ENCODE results near the gene UNC5A. TPM values are rescaled to one million over a fixed set of nuclear protein-coding genes. Genes with fewer than 3 reads are reported as not detected.
A peak's percentile ranks its signal among the peaks of the same experiment; 100 is the strongest.

UNC5A gene
- total RNA-seq, 1 experiment from 2014 or later: 0.28 TPM

DNA sequence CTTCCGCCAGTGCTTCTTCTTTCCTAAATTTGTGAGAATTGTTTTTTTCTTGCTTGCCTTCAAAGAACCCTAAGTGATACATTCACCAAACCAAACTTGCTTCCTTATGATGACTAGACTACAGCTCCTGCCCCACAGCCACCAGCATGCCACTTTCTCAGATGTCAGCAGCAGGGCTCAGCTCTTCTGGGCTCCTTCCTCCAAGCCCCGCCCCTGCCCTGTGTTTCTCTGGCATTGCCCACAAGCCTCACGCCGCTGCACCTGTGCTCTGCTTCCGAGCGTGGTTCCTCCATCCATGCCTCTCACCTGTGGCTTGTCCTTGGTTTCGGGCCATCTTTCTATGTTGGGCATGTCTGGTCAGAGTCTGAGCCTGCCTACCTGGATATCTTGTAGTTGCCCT, 10.6 kb downstream of the UNC5A start:
- DNase-seq (ENCODE audit: low spot score): peak; percentile 40

GRCh38 chr5:176821441-176821840, 11.1 kb downstream of the UNC5A start:
- DNase-seq (ENCODE audit: low spot score): no peak

DNA sequence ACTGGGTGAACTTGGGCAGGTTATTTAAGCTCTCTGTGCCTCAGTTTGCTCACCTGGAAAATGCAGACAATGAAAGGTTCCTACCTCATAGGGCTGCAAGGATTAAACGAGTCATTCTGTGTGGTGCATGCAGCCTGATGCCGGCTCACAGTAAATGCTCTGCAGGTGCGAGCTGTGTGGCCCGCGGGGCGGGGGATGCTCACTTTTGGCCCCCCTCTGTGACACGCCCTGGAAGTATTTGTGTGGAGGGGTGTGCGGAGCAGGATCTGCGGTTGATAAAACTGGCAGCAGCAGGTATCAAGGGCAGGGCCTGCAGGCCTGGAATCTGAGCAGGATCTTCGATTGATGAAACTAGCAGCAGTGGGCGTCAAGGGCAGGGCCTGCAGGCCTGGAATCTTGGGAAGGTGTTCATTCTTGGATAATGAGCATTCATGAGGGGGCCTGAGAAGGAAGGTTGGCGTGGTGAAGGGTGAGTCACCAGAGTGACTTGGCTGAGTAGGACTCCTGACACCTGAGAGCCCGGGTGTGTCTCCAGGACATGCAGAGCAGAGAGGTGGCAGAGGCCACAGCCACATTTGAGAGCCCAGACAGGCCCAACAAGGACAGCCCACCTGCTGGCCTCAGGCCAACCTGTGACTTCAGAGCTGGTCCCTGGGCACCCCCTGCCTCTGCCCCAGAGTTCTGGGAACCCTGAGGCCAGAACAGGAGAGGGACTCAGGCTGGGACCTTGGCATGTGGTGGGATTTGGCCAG, 11.9 kb downstream of the UNC5A start:
- peak; percentile 67 for DNase-seq (ENCODE audit: low spot score)

DNA sequence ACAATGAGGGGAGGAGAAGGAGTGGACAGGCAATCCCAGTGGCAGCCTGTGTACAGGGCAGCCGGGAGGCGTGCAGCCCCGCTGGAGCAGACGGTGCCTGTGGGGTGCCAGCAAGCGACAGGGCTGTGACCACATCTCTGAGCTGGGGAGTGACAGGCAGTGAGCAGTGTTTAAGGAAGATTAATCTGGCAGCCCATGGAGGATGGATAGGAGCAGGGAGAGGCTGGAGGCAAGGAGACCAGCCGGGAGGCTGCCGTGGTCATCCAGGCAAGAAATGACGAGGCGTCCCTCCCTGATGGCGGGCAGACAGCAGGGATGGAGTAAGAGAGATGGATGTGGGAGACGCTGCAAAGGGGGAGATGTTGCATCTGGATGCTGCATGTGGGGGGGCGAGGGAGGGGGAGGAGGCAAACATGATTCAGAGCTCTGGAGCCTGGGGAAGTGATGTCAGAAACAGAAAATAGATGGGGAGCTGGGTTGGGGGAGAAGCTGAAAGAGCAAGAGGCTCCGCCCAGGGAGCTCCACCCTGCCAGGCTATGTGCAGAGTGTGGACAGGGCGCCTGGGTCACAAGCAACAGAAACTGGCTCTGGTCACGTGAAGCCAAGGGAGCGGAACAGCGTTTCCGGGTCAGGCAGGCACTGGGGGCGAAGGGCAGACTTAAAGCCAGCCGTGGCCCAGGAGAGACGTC, 12.6 kb downstream of the UNC5A start:
- DNase-seq (ENCODE audit: low spot score): peak; percentile 86

DNA sequence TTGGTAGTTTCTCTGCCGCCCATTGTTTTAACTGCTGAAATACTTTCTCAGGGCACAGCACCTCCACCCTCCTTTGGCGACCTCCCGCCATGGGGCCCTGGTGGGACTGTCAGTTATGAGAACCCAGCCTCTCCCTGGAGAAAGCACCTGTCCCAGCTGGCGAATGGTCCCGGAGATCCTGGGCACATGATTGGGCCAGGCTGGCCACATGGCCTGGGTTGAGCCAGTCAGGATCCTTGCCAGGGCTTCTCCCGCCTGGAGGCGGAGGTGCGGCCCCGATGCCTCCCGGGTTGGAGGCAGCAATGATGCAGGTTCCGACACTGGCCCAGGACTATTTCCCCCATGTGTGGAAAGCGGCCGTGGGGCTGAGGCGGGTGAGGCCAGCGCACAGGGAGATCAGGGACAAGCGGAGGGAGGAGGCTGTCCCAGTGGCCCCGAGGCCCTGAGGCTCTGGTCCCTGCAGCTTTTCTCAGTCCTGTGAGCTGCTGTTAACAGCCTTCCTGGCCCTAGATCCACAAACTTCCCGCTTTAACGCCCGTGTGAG, 13.6 kb downstream of the UNC5A start:
- DNase-seq (ENCODE audit: low spot score): peak; percentile 73

- DNase-seq (ENCODE audit: low spot score): no peak
These were observed 14.2 kb downstream of the UNC5A start for GRCh38 chr5:176824604-176825003.

- no peak for DNase-seq (ENCODE audit: low spot score)
These were observed 14.9 kb downstream of the UNC5A start for GRCh38 chr5:176825234-176825633.

- DNase-seq (ENCODE audit: low spot score): no peak
These were observed 15.6 kb downstream of the UNC5A start for GRCh38 chr5:176825957-176826356.

GRCh38 chr5:176827736-176828414, 17.5 kb downstream of the UNC5A start:
- no peak for DNase-seq (ENCODE audit: low spot score)

GRCh38 chr5:176829320-176829719, 19.0 kb downstream of the UNC5A start:
- DNase-seq (ENCODE audit: low spot score): no peak

GRCh38 chr5:176830422-176830994, 20.1 kb downstream of the UNC5A start:
- DNase-seq (ENCODE audit: low spot score): no peak

- DNase-seq (ENCODE audit: low spot score): no peak
These were observed 20.6 kb downstream of the UNC5A start for GRCh38 chr5:176830995-176831423.

DNA sequence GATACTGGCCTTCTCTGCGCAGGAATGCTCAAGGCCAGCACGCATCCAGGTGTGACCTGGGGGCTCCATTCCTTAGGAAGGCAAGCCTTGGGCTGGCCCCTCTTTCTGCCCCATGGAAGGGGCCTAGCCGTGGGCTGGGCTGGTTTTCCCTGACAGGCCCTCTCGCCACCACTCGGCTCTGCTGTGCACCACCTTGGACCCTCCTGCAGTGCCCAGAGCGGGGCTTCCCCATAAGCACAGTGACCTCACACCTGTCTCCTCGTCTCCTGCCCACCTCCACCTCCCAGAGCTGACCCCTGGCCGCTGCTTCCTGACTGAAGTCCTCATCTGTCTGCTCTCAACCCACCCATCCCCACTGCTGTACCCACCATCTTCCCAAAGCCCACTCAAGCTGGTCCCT, 21.1 kb downstream of the UNC5A start:
- no peak for DNase-seq (ENCODE audit: low spot score)

DNA sequence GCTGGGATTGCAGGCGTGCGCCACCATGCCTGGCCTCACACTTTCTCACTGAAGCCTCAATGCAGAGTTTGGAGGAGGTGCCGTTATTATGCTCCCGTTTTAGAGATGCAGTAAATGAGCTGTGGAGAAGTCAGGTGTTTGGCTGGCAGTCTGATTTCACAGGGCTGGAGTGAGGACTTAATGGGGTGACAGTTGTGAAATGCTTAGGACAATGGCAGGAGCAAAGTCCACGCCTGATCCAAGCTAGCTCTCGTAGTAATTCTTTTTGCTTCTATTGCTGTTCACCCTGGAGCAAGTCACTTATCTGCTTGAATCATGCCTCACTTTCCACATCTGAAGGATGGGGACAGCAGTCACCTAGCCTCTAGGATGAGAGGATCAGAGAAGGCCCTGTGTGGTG, 21.8 kb downstream of the UNC5A start:
- no peak for DNase-seq (ENCODE audit: low spot score)

- no peak for DNase-seq (ENCODE audit: low spot score)
These were observed 22.9 kb downstream of the UNC5A start for GRCh38 chr5:176833286-176833685.

GRCh38 chr5:176835918-176836317, 25.6 kb downstream of the UNC5A start:
- DNase-seq (ENCODE audit: low spot score): no peak

GRCh38 chr5:176836811-176837706, 26.7 kb downstream of the UNC5A start:
- no peak for DNase-seq (ENCODE audit: low spot score)

DNA sequence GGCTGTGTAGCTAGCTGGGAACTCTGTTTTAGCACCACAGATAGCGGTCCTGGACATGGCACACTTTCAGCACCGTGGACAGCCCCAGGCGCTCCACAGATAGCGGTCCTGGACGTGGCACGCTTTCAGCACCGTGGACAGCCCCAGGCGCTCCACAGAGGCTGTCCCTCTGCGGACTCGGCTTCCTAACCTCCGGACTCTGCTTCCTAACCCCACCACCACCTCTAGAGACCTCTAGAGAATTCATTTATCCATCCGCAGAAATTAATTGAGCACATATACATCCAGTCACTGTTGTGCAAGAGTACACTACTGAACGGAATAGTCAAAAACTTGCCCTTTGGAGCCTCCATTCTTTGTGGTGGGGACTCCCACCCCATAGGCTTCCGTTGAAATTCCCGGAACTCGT, 27.4 kb downstream of the UNC5A start:
- peak; percentile 84 for DNase-seq (ENCODE audit: low spot score)

GRCh38 chr5:176843673-176844072, 33.3 kb downstream of the UNC5A start:
- DNase-seq (ENCODE audit: low spot score): no peak

DNA sequence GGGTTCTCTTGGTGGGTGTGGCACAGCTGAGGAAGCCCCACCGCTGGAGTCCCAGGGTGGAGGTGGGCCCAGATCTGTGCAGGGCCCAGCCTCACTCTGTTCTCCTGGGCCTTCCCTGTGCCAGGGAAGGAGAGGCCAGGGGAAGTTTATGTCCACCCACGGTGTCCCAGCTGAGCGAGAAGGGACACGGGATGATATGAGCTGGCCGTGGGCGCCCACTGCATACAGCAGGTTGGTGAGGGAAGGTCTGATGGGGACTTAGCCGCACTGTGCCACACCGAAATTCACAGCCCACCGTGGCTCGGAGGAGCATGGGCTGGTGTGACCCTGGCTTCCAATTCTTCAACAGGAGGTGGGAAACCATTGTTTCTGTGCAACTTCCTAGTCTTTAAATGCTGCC, 33.9 kb downstream of the UNC5A start:
- no peak for DNase-seq (ENCODE audit: low spot score)

Data from HT-29 (cell line).